OCI-LY7 (cell line): ENCODE measurements around the gene DCC. TPM values are rescaled to one million over a fixed set of nuclear protein-coding genes. Genes with fewer than 3 reads are reported as not detected.

Experiments
- BruUV-seq: library from RNA; stranded (reverse); fragments of 400-500 nt; replicated peaks from 2 replicates; lab custom pipeline; 2021; lab: Mats Ljungman, UMichigan
- CTCF ChIA-PET: fragments of 300-600 bp; sonication (Branson Sonifier 250); formaldehyde crosslinking; loops from one replicate; lab custom pipeline; 2022; ENCODE audit warnings: antibody characterized with exemption; ENCODE audit not compliant: unreplicated experiment; lab: Charles Lee
- POLR2A ChIA-PET: fragments of 300-600 bp; sonication (Branson Sonifier 250); formaldehyde crosslinking; loops from one replicate; lab custom pipeline; 2022; ENCODE audit warnings: antibody characterized with exemption; lab: Charles Lee
- DNase-seq: peaks from one replicate; pipeline ENCODE4 v3.0.0-alpha.2; 2015; ENCODE audit warnings: low spot score
- H2AFZ ChIP-seq: fragments of 200-600 bp; sonication (generic), shearing (Covaris generic); 2 replicates; pipeline ENCODE4 v1.6.1; 2014; ENCODE audit warnings: mild to moderate bottlenecking, antibody characterized with exemption, low read length, moderate library complexity
- H3K27ac ChIP-seq: fragments of 200-600 bp; sonication (generic); 2 replicates; pipeline ENCODE4 v1.5.1; 2014; ENCODE audit warnings: mixed run types, low read depth, mild to moderate bottlenecking, moderate library complexity, low read length, inconsistent platforms; ENCODE audit not compliant: poor library complexity, severe bottlenecking
- H3K36me3 ChIP-seq: fragments of 200-600 bp; sonication (generic); 2 replicates; pipeline ENCODE4 v1.6.1; 2014; ENCODE audit warnings: mild to moderate bottlenecking, antibody characterized with exemption, low read length, moderate library complexity, mixed read lengths; ENCODE audit not compliant: insufficient read depth
- H3K4me1 ChIP-seq: fragments of 200-600 bp; sonication (generic); 2 replicates; pipeline ENCODE4 v1.5.1; 2014; ENCODE audit warnings: mild to moderate bottlenecking, low read length; ENCODE audit not compliant: insufficient read depth, poor library complexity, severe bottlenecking
- H3K4me2 ChIP-seq: fragments of 200-600 bp; sonication (generic); 2 replicates; pipeline ENCODE4 v1.6.1; 2014; ENCODE audit warnings: mild to moderate bottlenecking, low read length
- H3K4me3 ChIP-seq: fragments of 200-600 bp; sonication (generic); 2 replicates; pipeline ENCODE4 v1.5.1; 2014; ENCODE audit warnings: mild to moderate bottlenecking, low read depth, low read length; ENCODE audit not compliant: poor library complexity, severe bottlenecking
- H3K79me2 ChIP-seq: fragments of 200-600 bp; sonication (generic); 2 replicates; pipeline ENCODE4 v1.6.1; 2016; ENCODE audit warnings: low read depth, mild to moderate bottlenecking, low read length, moderate library complexity, mixed read lengths; ENCODE audit not compliant: insufficient read depth
- H3K9me2 ChIP-seq: fragments of 200-600 bp; sonication (generic); 2 replicates; pipeline ENCODE4 v1.6.1; 2016; ENCODE audit warnings: mild to moderate bottlenecking, low read length, mixed read lengths; ENCODE audit not compliant: insufficient read depth
- H3K9me3 ChIP-seq: fragments of 200-600 bp; sonication (generic); 2 replicates; pipeline ENCODE4 v1.6.1; 2014; ENCODE audit warnings: mild to moderate bottlenecking, mixed run types, low read length, mixed read lengths
- H4K20me1 ChIP-seq: fragments of 200-600 bp; sonication (generic); 2 replicates; pipeline ENCODE4 v1.6.1; 2014; ENCODE audit warnings: mild to moderate bottlenecking, antibody characterized with exemption, low read length, moderate library complexity, mixed read lengths; ENCODE audit not compliant: insufficient read depth
- EZH2phosphoT487 ChIP-seq: fragments of 200-600 bp; sonication (generic); IDR thresholded peaks from 2 replicates; pipeline ENCODE4 v1.6.1; 2018; ENCODE audit warnings: low read depth, borderline replicate concordance, mild to moderate bottlenecking, mixed run types, antibody characterized with exemption, low read length, moderate library complexity, mixed read lengths
- intact Hi-C: fragments of 100-400 bp; cut with micrococcal nuclease; formaldehyde crosslinking; loops from one replicate; pipeline ENCODE4 v1.10.0; 2022; ENCODE audit not compliant: unreplicated experiment
- total RNA-seq, 2 experiments: library from RNA; depleted of rRNA in 1 of 2; stranded (reverse); fragments of >200 nt in 1 of 2; shearing (Covaris generic) in 1 of 2; gene quantifications; 2 replicates each; pipeline ENCODE4 v1.2.3, GENCODE V29; 2014 to 2022
- TF ChIP-seq, protein P1 (sequence below): fragments of 200-600 bp; sonication (generic); conservative IDR thresholded peaks from 2 replicates; pipeline ENCODE4 v1.5.1; 2014; ENCODE audit warnings: mild to moderate bottlenecking, antibody characterized with exemption, low read length, moderate library complexity, mixed read lengths

Gene DCC
- total RNA-seq, 2 experiments from 2014 or later, result not detected

DNA sequence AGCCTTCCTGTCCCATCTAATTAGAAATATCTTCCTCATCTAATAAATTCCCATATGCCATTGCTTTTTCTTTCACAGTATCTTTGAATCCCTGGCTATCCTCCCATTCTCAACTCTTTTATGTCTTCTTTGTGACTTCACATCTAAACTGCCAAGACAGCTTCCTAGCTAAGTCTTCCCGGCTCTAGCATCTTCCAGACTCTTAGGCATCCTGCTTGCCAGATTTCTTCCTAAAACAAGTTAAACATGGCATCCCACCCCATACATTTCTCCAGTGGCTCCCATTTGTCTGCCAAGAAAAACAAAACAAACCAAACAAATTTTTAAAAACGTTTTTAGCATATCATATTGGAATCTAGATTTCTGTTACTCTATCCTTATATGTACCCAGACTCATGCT lies 1132.5 kb downstream of the DCC start:
- intact Hi-C loops, result no loop called here
- no peak for DNase-seq

GRCh38 chr18:53478155-53478554 lies 1138.2 kb downstream of the DCC start:
- Histone ChIP-seq H3K79me2 (no peaks in the 10 kb centered on the region), H3K9me2 (no peaks in the 10 kb centered on the region), H3K27ac (no peak overlapping the region), H3K9me3 (no peaks in the 10 kb centered on the region), H3K4me2 (no peak overlapping the region), H3K4me3 (no peak overlapping the region), H3K36me3 (no peaks in the 10 kb centered on the region), H4K20me1 (no peaks in the 10 kb centered on the region), H2AFZ (no peak overlapping the region), H3K4me1 (no peaks in the 10 kb centered on the region)
- CTCF ChIA-PET, result no interaction called here
- no peak for DNase-seq
- POLR2A ChIA-PET, result no interaction called here
- no TSS peak for BruUV-seq
- no peak for TF ChIP-seq EZH2phosphoT487
- TF ChIP-seq, protein P1, sequence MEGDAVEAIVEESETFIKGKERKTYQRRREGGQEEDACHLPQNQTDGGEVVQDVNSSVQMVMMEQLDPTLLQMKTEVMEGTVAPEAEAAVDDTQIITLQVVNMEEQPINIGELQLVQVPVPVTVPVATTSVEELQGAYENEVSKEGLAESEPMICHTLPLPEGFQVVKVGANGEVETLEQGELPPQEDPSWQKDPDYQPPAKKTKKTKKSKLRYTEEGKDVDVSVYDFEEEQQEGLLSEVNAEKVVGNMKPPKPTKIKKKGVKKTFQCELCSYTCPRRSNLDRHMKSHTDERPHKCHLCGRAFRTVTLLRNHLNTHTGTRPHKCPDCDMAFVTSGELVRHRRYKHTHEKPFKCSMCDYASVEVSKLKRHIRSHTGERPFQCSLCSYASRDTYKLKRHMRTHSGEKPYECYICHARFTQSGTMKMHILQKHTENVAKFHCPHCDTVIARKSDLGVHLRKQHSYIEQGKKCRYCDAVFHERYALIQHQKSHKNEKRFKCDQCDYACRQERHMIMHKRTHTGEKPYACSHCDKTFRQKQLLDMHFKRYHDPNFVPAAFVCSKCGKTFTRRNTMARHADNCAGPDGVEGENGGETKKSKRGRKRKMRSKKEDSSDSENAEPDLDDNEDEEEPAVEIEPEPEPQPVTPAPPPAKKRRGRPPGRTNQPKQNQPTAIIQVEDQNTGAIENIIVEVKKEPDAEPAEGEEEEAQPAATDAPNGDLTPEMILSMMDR, result no peak
- intact Hi-C loops, result no loop called here

More for the DNA sequence above, 1132.5 kb downstream of the DCC start:
- no peaks in the 10 kb centered on the region for H3K9me2 ChIP-seq
- no peak overlapping the region for H3K27ac ChIP-seq
- H3K79me2 ChIP-seq, result no peaks in the 10 kb centered on the region
- POLR2A ChIA-PET, result interaction anchor here (0.6 kb wide), 1 partner anchor 179 kb away, joined by 3 read pairs; no protein-coding TSS in a partner anchor
- no peak overlapping the region for H3K4me3 ChIP-seq
- no peaks in the 10 kb centered on the region for H3K4me1 ChIP-seq
- no peak overlapping the region for H3K4me2 ChIP-seq
- H4K20me1 ChIP-seq, result no peaks in the 10 kb centered on the region
- TF ChIP-seq, protein P1, result no peak
- no peaks in the 10 kb centered on the region for H3K9me3 ChIP-seq
- CTCF ChIA-PET, result no interaction called here
- no peaks in the 10 kb centered on the region for H3K36me3 ChIP-seq
- no peak overlapping the region for H2AFZ ChIP-seq
- no TSS peak for BruUV-seq

DNA sequence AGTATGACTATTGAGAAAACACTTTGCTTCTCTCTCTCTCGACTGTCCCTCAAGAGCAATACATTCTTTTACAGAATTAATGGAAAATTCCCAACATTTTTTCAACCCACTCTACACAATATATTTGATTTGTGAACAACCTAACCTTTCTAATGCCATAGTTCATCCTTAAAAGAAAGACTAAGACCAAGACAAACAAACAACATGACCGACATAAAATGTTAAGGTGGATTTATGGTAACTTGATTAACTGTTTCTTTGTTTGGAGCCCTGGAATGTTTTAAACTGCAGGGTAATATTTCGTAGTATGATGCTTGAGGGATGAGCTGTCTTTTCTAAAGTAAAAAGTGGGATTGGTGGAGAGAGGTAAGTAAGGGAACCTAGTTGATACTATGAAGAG lies 1146.3 kb downstream of the DCC start:
- TF ChIP-seq, protein P1, result no peak
- TF ChIP-seq EZH2phosphoT487, result no peak
- Histone ChIP-seq H3K9me3 (no peaks in the 10 kb centered on the region), H3K36me3 (no peaks in the 10 kb centered on the region), H2AFZ (no peak overlapping the region), H4K20me1 (no peaks in the 10 kb centered on the region), H3K79me2 (no peaks in the 10 kb centered on the region), H3K4me2 (no peak overlapping the region), H3K27ac (no peak overlapping the region), H3K9me2 (no peaks in the 10 kb centered on the region), H3K4me1 (no peaks in the 10 kb centered on the region), H3K4me3 (no peak overlapping the region)
- ChIA-PET POLR2A (interaction anchor here (0.7 kb wide), 1 partner anchor 180 kb away, joined by 4 read pairs; no protein-coding TSS in a partner anchor), CTCF (no interaction called here)
- no TSS peak for BruUV-seq
- no peak for DNase-seq
- intact Hi-C loops, result no loop called here
